ENCODE results near the gene DLGAP1. TPM values are rescaled to one million over a fixed set of nuclear protein-coding genes. Genes with fewer than 3 reads are reported as not detected.
A peak's percentile ranks its signal among the peaks of the same experiment; 100 is the strongest.

The DLGAP1 gene
- total and polyA plus RNA-seq, 5 donors = 0.11 to 0.31 (median 0.20) TPM; not detected in 1

GRCh38 chr18:3450012-3450798, 1004.9 kb downstream of the DLGAP1 start, which contains the start of gene TGIF1:
Gene TGIF1, plus strand, starts transcription at chr18:3450172. Its CDS starts 318 bp downstream, at chr18:3450490.
- under 1% methylated on average over 71 of the region's 71 CpGs for WGBS
- Histone ChIP-seq H3K9me3 (ENCODE audit: control insufficient read depth, low read length) (no peaks in the 10 kb centered on the region), H3K4me1 (ENCODE audit: control insufficient read depth, insufficient read depth, low read length) (peaks cover 3% of the 10 kb centered on the region), H3K27ac (ENCODE audit: low read length) (peak within 1 kb of the TSS; percentile 97), H3K4me3 (ENCODE audit: low read length) (peak within 1 kb of the TSS; percentile 92), H3K27me3 (ENCODE audit: control insufficient read depth, insufficient read depth) (no peaks in the 10 kb centered on the region)
- ATAC-seq (peak; percentile 49 to 60), DNase-seq (peak; percentile 88 to 94 (median 91))
- intact Hi-C loops (cut with DNase I) = loop anchor here (2.0 to 10.0 kb wide), 7 partner anchors 142 to 215 kb away; no protein-coding TSS in a partner anchor

DNA sequence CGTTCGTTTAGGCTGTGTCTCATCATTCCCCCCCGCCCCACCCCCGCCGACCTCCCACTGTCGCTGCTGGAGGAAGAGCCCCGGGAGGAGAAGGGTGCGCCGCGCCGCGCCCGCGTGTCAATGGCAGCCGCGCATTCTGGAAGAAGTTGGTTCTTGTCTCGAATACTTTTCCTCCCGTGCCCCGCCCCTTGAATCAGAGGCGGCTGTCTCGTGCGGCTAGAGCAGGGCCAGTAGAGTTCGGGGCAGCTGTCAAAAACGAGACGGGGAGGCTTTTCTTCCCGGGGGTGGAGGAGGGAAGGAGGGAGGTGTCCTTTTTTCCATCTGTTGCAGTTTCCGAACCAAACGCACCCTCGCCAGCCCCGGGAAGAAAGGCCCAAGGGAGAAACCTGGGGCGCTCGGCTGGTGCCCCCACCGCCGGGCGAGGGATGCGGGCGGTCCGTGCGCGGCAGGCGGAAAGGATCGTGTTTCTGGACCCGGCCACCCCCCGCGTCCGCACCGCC, 1005.5 kb downstream of the DLGAP1 start:
- WGBS = under 1% methylated on average over 47 of the region's 47 CpGs
- peak in 1 of 2 donors; percentile 3 for ATAC-seq

GRCh38 chr18:3448838-3449511, 1006.1 kb downstream of the DLGAP1 start:
- peak overlapping the region; percentile 97 for H3K27ac ChIP-seq (ENCODE audit: low read length)
- peaks cover 3% of the 10 kb centered on the region for H3K4me1 ChIP-seq (ENCODE audit: control insufficient read depth, insufficient read depth, low read length)
- DNase-seq = peak in 2 of 3 donors; percentile 91 to 93
- peak; percentile 15 to 41 for ATAC-seq
- H3K9me3 ChIP-seq (ENCODE audit: control insufficient read depth, low read length) = no peaks in the 10 kb centered on the region
- intact Hi-C loops (cut with DNase I) = loop anchor here in 1 of 4 donors (5.0 kb wide), 1 partner anchor 218 kb away; no protein-coding TSS in a partner anchor
- WGBS = under 1% methylated on average over 38 of the region's 38 CpGs
- no peaks in the 10 kb centered on the region for H3K27me3 ChIP-seq (ENCODE audit: control insufficient read depth, insufficient read depth)
- peak overlapping the region; percentile 92 for H3K4me3 ChIP-seq (ENCODE audit: low read length)

More for the DNA sequence above, 1005.5 kb downstream of the DLGAP1 start:
- H3K4me1 ChIP-seq (ENCODE audit: control insufficient read depth, insufficient read depth, low read length) = peaks cover 3% of the 10 kb centered on the region
- intact Hi-C loops (cut with DNase I) = loop anchor here (2.0 to 10.0 kb wide), 8 partner anchors 143 to 218 kb away; no protein-coding TSS in a partner anchor
- no peaks in the 10 kb centered on the region for H3K9me3 ChIP-seq (ENCODE audit: control insufficient read depth, low read length)
- H3K27ac ChIP-seq (ENCODE audit: low read length) = peak overlapping the region; percentile 97
- DNase-seq = peak; percentile 87 to 92 (median 89)
- H3K27me3 ChIP-seq (ENCODE audit: control insufficient read depth, insufficient read depth) = no peaks in the 10 kb centered on the region
- H3K4me3 ChIP-seq (ENCODE audit: low read length) = peak overlapping the region; percentile 92

GRCh38 chr18:3447895-3448837, 1006.9 kb downstream of the DLGAP1 start:
- intact Hi-C loops (cut with DNase I) = loop anchor here in 1 of 4 donors (5.0 kb wide), 1 partner anchor 219 kb away; no protein-coding TSS in a partner anchor
- H3K4me1 ChIP-seq (ENCODE audit: control insufficient read depth, insufficient read depth, low read length) = peaks cover 3% of the 10 kb centered on the region
- H3K27me3 ChIP-seq (ENCODE audit: control insufficient read depth, insufficient read depth) = no peaks in the 10 kb centered on the region
- peak overlapping the region; percentile 97 for H3K27ac ChIP-seq (ENCODE audit: low read length)
- no peaks in the 10 kb centered on the region for H3K9me3 ChIP-seq (ENCODE audit: control insufficient read depth, low read length)
- WGBS = under 1% methylated on average over 63 of the region's 63 CpGs
- H3K4me3 ChIP-seq (ENCODE audit: low read length) = peak overlapping the region; percentile 92
- peak; percentile 96 to 97 (median 97) for DNase-seq
- ATAC-seq = peak; percentile 89 to 92

- H3K9me3 ChIP-seq (ENCODE audit: control insufficient read depth, low read length) = no peaks in the 10 kb centered on the region
- DNase-seq (peak; percentile 29 to 75 (median 71)), ATAC-seq (no peak)
- H3K27ac ChIP-seq (ENCODE audit: low read length) = peak overlapping the region; percentile 96
- intact Hi-C loops (cut with DNase I) = loop anchor here in 1 of 4 donors (5.0 kb wide), 1 partner anchor 220 kb away; no protein-coding TSS in a partner anchor
- no peaks in the 10 kb centered on the region for H3K27me3 ChIP-seq (ENCODE audit: control insufficient read depth, insufficient read depth)
- WGBS = 4% methylated on average over 22 of the region's 22 CpGs
- peak overlapping the region; percentile 92 for H3K4me3 ChIP-seq (ENCODE audit: low read length)
- no peaks in the 10 kb centered on the region for H3K4me1 ChIP-seq (ENCODE audit: control insufficient read depth, insufficient read depth, low read length)
Measured at GRCh38 chr18:3447068-3447894, 1007.8 kb downstream of the DLGAP1 start.

Small RNA genes lying within 50 kb of the gene (microRNA-seq; reads per million reads assigned to microRNA genes)
- gene MIR6718 = 0 to 0.42 reads per million in 2 donors
